Stomach (tissue), 4 donors: ENCODE results near the gene ANTXRL.

Source experiments
- CTCF ChIP-seq, 7 experiments: fragments of 450-650 bp in 4 of 7; fragments of 200-600 bp in 3 of 7; sonication (generic) in 3 of 7; IDR thresholded peaks; one replicate each; pipeline ENCODE4 v1.5.1; 2016 to 2019; ENCODE audit warnings: antibody characterized with exemption in 7 of 7, control low read depth in 2 of 7, mild to moderate bottlenecking in 1 of 7
- POLR2A ChIP-seq, 4 donors: fragments of 450-650 bp; IDR thresholded peaks; one replicate each; pipeline ENCODE4 v1.6.1; 2016; ENCODE audit warnings: antibody characterized with exemption in 4 of 4, control low read depth in 2 of 4, mild to moderate bottlenecking in 1 of 4, moderate library complexity in 1 of 4
- POLR2AphosphoS5 ChIP-seq, 3 donors: sonication (generic); formaldehyde crosslinking; IDR thresholded peaks; one replicate each; pipeline ENCODE4 v1.6.1; 2016; ENCODE audit warnings: antibody characterized with exemption in 3 of 3

GRCh38 chr10:46253076-46254006 lies 33.5 kb upstream of the ANTXRL start:
- TF ChIP-seq CTCF (IDR thresholded peaks at IDR 0.05) (no peak), POLR2AphosphoS5 (IDR thresholded peaks at IDR 0.05) (no peak), POLR2A (IDR thresholded peaks at IDR 0.05) (no peak)
